ENCODE measurements around the gene PCSK5.

Gene PCSK5

DNA sequence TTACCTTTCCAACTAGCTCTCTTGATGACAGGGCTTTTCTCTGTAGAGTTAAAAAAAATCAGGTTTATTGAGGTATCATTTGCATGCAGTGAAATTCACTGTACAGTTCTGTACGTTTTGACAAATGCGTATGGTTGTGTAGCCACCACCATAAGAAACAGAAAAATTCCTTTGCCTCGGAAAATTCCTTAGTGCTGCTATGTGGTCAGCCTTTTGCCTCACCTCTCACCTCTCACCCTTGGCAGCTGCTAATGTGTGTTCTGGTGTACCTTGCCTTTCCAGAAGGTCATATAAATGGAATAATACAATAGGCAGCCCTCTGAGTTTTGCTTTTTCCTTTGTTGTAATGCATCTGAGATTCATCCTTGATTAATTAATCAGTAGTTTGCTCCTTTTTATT, 28.4 kb downstream of the PCSK5 start:
- no peak overlapping the region for H3K4me3 ChIP-seq (ENCODE audit: low read depth, low read length)
- DNase-seq (ENCODE audit: low read depth, low spot score), result no peak
- ChIA-PET POLR2A (no interaction called here), CTCF (no interaction called here)
- TF ChIP-seq, protein P1, sequence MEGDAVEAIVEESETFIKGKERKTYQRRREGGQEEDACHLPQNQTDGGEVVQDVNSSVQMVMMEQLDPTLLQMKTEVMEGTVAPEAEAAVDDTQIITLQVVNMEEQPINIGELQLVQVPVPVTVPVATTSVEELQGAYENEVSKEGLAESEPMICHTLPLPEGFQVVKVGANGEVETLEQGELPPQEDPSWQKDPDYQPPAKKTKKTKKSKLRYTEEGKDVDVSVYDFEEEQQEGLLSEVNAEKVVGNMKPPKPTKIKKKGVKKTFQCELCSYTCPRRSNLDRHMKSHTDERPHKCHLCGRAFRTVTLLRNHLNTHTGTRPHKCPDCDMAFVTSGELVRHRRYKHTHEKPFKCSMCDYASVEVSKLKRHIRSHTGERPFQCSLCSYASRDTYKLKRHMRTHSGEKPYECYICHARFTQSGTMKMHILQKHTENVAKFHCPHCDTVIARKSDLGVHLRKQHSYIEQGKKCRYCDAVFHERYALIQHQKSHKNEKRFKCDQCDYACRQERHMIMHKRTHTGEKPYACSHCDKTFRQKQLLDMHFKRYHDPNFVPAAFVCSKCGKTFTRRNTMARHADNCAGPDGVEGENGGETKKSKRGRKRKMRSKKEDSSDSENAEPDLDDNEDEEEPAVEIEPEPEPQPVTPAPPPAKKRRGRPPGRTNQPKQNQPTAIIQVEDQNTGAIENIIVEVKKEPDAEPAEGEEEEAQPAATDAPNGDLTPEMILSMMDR (IDR thresholded peaks at IDR 0.05; ENCODE audit: insufficient read depth, low read length, missing control alignments), result no peak

DNA sequence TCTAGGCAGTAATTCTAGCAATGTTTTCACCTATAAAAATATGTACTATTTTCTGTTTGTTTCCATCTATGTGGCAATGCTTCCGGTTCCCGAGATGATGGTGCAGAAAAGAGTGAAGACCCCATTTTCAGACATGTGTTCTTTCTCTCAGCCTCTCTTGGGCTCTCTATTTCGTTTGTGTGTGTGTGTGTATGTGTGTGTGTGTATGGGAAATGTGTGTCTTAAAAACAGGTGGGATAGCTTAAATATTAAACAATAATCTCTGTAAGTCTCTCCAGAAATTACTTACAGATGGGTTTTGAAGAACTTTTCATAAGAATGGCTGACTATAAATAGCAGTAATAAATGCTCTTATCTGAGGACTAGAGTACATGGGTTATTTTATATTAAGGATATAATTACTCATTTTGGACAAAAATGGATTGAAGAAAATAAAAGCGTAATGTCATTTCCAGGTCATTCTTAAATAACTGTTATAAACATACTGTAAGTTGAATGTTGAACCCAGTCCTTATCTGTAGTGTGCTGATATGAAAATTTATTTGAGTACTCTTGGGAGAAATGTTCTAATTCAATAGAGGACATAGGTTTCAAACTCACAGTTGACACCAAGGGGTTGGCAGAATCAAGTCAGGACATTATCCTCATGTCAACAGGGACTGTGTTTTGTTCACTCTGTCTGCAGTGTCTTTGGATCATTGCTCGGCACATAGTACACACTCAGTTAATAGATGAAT, 31.1 kb downstream of the PCSK5 start:
- CTCF ChIA-PET, result no interaction called here
- POLR2A ChIA-PET, result no interaction called here
- TF ChIP-seq, protein P1 (IDR thresholded peaks at IDR 0.05; ENCODE audit: insufficient read depth, low read length, missing control alignments), result no peak
- no peak overlapping the region for H3K4me3 ChIP-seq (ENCODE audit: low read depth, low read length)
- DNase-seq (ENCODE audit: low read depth, low spot score), result no peak

DNA sequence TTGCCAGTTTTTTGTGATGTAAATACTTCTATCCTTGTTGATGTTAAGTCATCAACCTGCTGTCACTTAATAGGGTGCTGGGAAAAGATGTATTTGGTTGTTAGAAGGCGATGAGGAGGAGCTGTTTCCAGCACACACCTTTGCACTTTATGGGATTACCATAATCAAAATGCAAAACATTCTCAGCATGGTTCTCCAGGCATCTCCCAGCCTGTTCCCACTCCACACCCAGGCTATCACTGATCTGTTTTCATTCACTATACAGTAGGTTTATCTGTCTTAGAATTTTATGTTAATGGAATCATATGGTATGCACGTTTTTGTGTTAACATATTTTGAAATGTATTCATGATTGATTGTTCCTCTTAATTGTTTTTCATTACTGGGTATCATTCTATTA, 35.9 kb downstream of the PCSK5 start:
- ChIA-PET POLR2A (no interaction called here), CTCF (no interaction called here)
- no peak overlapping the region for H3K4me3 ChIP-seq (ENCODE audit: low read depth, low read length)
- TF ChIP-seq, protein P1 (IDR thresholded peaks at IDR 0.05; ENCODE audit: insufficient read depth, low read length, missing control alignments), result no peak
- DNase-seq (ENCODE audit: low read depth, low spot score), result no peak

DNA sequence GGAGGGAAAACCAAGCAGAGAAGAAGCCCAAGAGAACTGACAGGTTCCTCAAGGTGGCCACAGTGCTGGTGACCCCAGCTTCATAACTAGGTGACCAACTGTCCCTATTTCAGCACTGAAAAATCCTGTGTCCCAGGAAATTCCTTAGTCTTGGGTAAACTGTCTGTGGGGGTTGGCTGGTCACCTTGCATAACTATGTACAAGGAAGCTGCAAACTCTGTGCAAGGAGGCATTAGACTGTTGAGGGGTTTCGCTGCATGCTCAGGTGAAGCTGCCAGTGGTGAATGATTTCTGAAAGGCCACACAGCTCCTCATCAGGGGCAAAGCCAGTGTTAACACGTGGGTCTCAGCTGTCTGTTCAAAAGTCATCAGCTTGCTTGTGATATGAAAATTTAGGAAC, 36.9 kb downstream of the PCSK5 start:
- CTCF ChIA-PET, result no interaction called here
- POLR2A ChIA-PET, result no interaction called here
- TF ChIP-seq, protein P1 (IDR thresholded peaks at IDR 0.05; ENCODE audit: insufficient read depth, low read length, missing control alignments), result no peak
- H3K4me3 ChIP-seq (ENCODE audit: low read depth, low read length), result no peak overlapping the region
- no peak for DNase-seq (ENCODE audit: low read depth, low spot score)

DNA sequence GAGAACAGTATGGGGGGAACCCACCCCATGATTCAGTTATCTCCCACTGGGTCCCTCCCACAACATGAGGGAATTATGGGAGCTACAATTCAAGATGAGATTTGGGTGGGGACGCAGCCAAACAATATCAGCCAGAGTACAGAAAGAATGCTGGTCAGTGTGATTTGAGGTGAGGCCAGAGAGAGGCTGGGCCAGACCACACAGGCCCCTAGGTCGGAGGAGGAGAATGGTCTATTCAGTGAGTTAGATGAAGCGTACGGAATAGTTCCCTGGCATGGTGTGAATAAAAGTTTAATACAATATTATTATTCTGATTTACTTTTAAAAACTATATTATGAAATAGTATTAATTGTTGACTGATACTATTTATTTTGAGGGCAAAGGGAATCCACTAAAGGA, 39.7 kb downstream of the PCSK5 start:
- CTCF ChIA-PET, result no interaction called here
- no peak for DNase-seq (ENCODE audit: low read depth, low spot score)
- no peak overlapping the region for H3K4me3 ChIP-seq (ENCODE audit: low read depth, low read length)
- TF ChIP-seq, protein P1 (IDR thresholded peaks at IDR 0.05; ENCODE audit: insufficient read depth, low read length, missing control alignments), result no peak
- POLR2A ChIA-PET, result no interaction called here

DNA sequence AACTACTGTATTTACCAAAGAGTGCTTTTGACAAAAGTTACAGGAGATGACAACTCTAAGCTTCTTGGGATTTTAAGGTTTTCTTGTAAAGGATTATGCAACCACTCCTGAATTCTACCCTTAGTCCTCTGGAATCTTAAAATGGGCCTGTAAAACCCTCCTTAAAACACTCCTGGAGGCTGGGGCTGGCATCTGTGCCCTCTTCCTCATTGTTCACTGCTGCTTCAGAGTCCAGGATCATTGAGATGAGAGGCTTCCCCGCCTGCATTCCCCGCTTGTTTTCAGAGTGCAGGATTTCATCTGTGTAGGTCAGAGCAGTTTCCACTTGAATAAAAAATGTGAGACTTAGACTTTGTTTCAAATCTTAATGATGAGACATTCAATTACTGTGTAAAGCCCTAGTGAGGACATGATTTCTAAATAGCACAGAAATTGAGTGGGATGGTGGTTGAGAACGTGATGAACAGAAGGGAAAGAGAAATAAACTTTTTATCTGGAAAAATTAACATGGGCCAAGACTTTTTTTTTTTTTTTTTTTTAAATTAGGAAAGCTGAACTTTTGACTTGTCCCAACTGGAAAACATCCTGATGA, 40.4 kb downstream of the PCSK5 start:
- ChIA-PET CTCF (interaction anchor here (1.1 kb wide), 1 partner anchor 371 kb away, joined by 3 read pairs; no protein-coding TSS in a partner anchor), POLR2A (no interaction called here)
- TF ChIP-seq, protein P1 (IDR thresholded peaks at IDR 0.05; ENCODE audit: insufficient read depth, low read length, missing control alignments), result no peak
- no peak overlapping the region for H3K4me3 ChIP-seq (ENCODE audit: low read depth, low read length)
- no peak for DNase-seq (ENCODE audit: low read depth, low spot score)

Data from AG04449 (cell line).